Adipocyte (in vitro differentiated cells): ENCODE results near the gene HYI.
"Not testable (repeated sequence)": the region's sequence is repeated elsewhere in the genome, so short reads cannot be mapped to it uniquely, and the experiment has no call there.

ENCODE experiments used
- DNase-seq: peaks from one replicate; pipeline ENCODE4 v3.0.0-alpha.2; 2015; ENCODE audit warnings: low read depth
- H3K27me3 ChIP-seq: replicated peaks from 2 replicates; pipeline ENCODE4 v1.7.0; 2013; ENCODE audit warnings: mild to moderate bottlenecking, low read length, moderate library complexity; ENCODE audit not compliant: control insufficient read depth, insufficient read depth
- H3K36me3 ChIP-seq: 2 replicates; pipeline ENCODE4 v1.7.0; 2013; ENCODE audit warnings: low read length, mild to moderate bottlenecking, moderate library complexity; ENCODE audit not compliant: control insufficient read depth, insufficient read depth, severe bottlenecking
- H3K4me1 ChIP-seq: 2 replicates; pipeline ENCODE4 v1.7.0; 2013; ENCODE audit warnings: mild to moderate bottlenecking, low read length, moderate library complexity; ENCODE audit not compliant: control insufficient read depth, insufficient read depth
- H3K4me3 ChIP-seq: 2 replicates; pipeline ENCODE4 v1.7.0; 2013; ENCODE audit warnings: mild to moderate bottlenecking, low read length, moderate library complexity
- H3K9ac ChIP-seq: 2 replicates; pipeline ENCODE4 v1.7.0; 2013; ENCODE audit warnings: mild to moderate bottlenecking, low read length, moderate library complexity
- H3K9me3 ChIP-seq: 2 replicates; pipeline ENCODE4 v1.7.0; 2013; ENCODE audit warnings: mild to moderate bottlenecking, low read length, moderate library complexity; ENCODE audit not compliant: control insufficient read depth

Gene HYI

DNA sequence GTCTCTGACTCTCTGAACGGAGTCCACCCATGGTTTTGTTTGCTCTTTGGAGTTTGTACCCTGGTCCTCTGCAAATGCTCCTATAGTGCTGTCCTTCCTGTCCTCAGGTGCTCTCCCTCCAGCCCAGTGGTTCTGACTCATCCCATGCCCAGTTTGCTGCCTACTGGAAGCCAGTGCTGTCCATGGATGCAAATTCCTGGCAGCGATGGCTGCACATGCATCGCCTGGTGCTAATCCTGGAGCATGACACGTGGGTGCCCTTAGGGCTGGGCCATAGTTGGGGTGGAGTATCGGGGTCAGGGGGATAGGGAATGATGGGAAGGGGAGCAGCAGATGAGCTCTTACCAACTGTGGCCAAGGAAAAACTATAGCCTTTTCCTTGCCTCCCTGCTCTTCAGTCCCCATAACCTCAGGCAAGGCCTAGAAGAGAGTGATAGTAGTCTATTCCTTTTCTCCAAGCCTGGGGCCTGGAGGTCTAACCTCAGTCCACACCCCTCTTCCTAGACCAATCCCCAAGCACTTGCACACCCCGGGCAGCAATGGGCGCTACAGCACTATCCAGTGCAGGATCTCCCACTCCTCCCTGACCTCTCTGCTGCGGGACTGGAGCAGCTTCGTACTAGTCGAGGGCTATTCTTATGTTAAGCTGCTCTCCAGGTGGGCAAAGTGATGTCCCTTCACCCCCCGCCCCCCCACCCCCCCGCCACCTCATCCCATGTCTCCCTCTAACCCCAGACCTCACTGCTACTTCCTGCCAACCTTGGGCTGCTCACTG lies 31.6 kb downstream of the HYI start:
- H3K9me3 ChIP-seq: no peaks in the 10 kb centered on the region
- no peaks in the 10 kb centered on the region for H3K27me3 ChIP-seq
- H3K36me3 ChIP-seq: peaks cover 97% of the 10 kb centered on the region
- H3K4me3 ChIP-seq: no peak overlapping the region
- DNase-seq: no peak
- no peak overlapping the region for H3K9ac ChIP-seq
- H3K4me1 ChIP-seq: no peaks in the 10 kb centered on the region

DNA sequence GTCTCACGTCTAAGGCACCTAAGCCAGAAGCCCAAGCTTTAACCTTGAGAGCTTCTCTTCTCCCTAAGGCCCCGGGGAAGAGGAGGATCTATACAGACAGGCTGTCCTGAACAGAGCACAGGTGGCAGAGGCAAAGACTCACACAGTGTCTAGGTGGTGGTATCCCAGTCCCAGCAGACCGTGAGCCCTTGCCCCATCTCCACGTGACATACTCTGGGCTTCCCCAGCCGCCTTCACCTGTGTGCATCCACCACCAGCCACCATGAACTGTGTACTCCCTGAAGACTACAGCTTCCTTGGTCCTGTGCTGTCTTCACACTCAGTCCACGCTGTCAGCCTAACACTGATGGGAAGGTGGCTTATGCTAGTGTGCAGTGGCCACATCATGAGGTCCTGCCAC lies 32.3 kb downstream of the HYI start:
- DNase-seq: no peak
- Histone ChIP-seq H3K9me3 (no peaks in the 10 kb centered on the region), H3K27me3 (no peaks in the 10 kb centered on the region), H3K4me3 (no peak overlapping the region), H3K4me1 (no peaks in the 10 kb centered on the region), H3K9ac (no peak overlapping the region), H3K36me3 (peaks cover 97% of the 10 kb centered on the region)

DNA sequence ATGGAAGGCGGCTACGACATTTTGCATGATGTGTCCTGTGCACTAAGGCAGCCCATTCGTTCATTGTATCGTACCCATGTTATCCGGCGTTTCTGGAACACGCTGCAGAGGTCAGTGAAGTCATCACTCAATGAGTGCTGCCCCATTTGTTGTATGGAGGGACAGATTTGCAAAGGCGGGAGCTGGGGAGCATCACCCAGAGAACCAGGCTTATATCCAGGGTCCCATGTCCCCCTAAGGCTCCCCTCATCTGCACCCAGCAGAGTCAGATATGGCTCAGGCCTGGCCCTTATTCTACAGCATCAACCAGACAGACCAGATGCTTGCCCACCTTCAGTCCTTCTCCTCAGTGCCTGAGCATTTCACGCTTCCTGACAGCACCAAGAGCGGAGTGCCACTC lies 32.9 kb downstream of the HYI start:
- Histone ChIP-seq H3K4me3 (no peak overlapping the region), H3K9ac (no peak overlapping the region), H3K9me3 (no peaks in the 10 kb centered on the region), H3K27me3 (no peaks in the 10 kb centered on the region), H3K4me1 (no peaks in the 10 kb centered on the region), H3K36me3 (peaks cover 97% of the 10 kb centered on the region)
- DNase-seq: no peak

DNA sequence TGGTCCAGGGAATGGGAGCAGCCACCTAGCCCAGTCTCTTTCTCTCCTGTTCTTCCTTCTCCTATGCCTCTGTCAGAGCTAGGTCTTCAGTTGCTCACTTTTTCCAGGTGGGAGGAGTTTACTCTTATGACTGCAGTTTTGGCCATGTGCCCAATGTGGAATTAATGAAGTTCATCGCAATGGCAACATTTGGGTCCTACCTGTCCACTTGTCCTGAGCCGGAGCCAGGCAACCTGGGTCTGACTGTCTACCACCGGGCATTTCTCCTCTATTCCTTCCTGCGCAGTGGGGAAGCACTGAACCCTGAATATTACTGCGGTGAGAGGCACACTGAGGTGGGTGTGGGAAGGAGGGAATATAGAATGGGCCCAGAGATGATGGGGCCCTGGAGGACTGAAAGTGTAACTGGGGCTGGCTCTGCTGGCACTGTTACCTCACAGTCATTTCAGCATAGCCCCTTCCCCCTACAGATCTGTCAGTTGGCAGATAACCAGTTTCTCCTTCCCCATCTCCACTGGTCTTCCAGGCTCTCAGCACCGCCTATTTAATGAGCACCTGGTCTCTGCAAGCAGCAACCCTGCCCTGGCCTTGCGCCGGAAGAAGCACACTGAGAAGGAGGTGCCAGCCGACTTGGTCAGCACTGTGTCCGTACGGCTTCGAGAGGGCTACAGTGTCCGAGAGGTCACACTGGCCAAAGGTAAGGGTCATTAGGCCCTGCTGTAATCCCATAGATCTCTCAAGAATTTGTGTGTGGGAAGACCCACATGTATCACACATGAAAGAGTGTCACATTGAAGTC lies 33.9 kb downstream of the HYI start:
- Histone ChIP-seq H3K4me3 (no peak overlapping the region), H3K9me3 (no peaks in the 10 kb centered on the region), H3K27me3 (no peaks in the 10 kb centered on the region), H3K4me1 (no peaks in the 10 kb centered on the region), H3K9ac (no peak overlapping the region), H3K36me3 (peaks cover 96% of the 10 kb centered on the region)
- no peak for DNase-seq

DNA sequence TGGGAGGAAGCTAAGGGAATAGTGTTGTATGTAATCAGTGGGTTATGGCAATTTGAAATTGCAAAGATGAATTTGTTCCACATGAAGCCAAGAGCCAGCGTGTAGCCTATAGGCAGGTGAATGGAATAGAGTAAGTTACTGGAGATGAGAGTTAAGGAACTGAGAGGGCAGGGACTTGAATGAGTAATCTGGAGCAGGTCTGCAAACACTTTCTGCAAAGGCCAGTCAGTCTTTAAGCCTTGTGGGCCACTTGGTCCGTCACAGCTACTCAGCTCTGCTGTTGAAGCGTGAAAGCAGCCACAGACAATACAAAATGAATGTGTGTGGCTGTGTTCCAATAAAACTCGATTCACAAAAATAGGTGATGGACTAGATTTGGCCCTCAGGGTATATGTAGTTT lies 34.9 kb downstream of the HYI start:
- Histone ChIP-seq H3K36me3 (peaks cover 86% of the 10 kb centered on the region), H3K4me1 (no peaks in the 10 kb centered on the region), H3K4me3 (no peak overlapping the region), H3K27me3 (no peaks in the 10 kb centered on the region), H3K9ac (no peak overlapping the region), H3K9me3 (no peaks in the 10 kb centered on the region)
- DNase-seq: no peak

DNA sequence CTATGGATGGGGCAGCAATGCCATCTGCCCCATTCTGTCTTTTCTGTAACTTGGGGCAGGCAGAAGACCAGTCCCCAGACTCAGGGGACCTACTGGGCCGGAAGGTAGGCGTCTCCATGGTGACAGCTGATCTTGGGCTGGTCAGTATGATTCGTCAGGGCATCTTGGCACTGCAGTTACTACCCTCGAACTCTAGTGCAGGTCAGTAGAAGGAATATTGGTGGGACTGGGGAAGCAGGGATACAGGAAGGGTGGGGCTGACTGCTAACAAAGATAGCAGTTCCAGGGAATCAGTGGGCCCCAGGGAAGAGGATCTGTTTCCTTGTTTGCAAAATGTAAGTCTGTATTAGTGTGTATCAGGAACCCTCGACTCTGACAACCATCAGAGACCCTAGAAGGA lies 37.8 kb downstream of the HYI start:
- H3K36me3 ChIP-seq: peaks cover 70% of the 10 kb centered on the region
- no peak overlapping the region for H3K4me3 ChIP-seq
- no peaks in the 10 kb centered on the region for H3K4me1 ChIP-seq
- no peaks in the 10 kb centered on the region for H3K27me3 ChIP-seq
- no peaks in the 10 kb centered on the region for H3K9me3 ChIP-seq
- no peak for DNase-seq
- peak overlapping the region; percentile 7 for H3K9ac ChIP-seq

DNA sequence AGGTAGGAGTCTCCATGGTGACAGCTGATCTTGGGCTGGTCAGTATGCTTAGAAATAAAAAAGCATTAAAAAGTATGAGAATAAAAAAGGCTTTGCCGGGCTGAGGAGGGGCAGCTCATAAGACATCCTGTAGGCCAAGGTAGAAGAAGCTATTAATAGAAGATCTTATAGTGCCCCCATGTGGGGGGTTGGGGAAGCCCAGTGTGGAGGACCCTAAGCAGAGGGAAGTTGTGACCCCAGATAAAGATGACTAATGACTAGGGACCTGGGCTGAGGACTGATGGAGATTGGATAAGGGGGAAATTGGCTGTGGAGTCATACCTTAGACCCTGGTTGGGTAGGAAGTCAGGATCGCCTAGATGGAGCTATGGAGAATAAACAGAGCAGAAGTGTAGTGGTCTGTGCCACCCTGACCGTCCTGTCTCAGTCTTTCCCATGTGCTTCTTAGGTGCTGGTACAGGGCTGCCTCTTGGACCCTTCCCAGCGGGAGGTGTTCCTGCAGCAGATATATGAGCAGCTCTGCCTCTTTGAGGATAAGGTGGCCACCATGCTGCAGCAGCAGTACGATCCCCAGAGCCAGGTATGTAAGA lies 39.0 kb downstream of the HYI start:
- no peaks in the 10 kb centered on the region for H3K9me3 ChIP-seq
- H3K36me3 ChIP-seq: peaks cover 67% of the 10 kb centered on the region
- no peaks in the 10 kb centered on the region for H3K4me1 ChIP-seq
- no peaks in the 10 kb centered on the region for H3K27me3 ChIP-seq
- no peak overlapping the region for H3K4me3 ChIP-seq
- peak; percentile 74 for DNase-seq
- no peak overlapping the region for H3K9ac ChIP-seq

DNA sequence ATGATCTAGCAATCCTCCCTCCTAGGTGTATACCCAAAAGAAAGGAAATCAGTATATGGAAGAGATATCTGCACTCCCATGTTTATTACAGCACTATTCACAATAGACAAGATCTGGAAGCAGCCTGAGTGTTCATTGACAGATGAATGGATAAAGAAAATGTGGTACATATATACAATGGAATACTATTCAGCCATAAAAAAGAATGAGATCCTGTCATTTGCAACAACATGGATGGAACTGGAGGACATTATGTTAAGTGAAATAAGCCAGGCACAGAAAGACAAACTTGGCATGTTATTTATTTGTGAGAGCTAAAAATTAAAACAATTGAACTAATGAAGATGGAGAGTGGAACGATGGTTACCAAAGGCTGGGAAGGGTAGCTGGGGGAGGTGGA lies 40.3 kb downstream of the HYI start:
- H3K9ac ChIP-seq, H3K27me3 ChIP-seq, H3K9me3 ChIP-seq, DNase-seq, H3K4me1 ChIP-seq, H3K4me3 ChIP-seq: not testable (repeated sequence)
- H3K36me3 ChIP-seq: peaks cover 67% of the 10 kb centered on the region

DNA sequence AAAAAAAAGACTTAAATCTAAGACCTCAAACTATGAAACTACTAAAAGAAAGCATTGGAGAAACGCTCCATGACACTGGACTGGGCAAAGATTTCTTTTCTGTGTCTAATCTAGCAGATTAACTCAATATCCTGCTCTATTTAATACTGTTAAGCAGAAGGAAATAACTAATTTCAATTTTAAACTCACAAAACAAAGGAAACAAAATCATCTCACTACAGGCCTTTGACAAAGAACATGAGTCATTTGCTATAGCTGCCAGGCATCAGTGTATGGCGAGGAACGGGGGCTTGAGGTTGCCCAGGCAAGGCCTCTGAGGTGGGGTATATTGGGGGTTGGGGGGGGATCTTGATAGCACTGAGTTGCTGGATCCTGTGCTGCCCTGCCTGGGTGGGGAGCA lies 43.2 kb downstream of the HYI start:
- H3K4me3 ChIP-seq: no peak overlapping the region
- DNase-seq: no peak
- H3K9ac ChIP-seq: no peak overlapping the region
- H3K36me3 ChIP-seq: peaks cover 64% of the 10 kb centered on the region
- no peaks in the 10 kb centered on the region for H3K9me3 ChIP-seq
- peaks cover 1% of the 10 kb centered on the region for H3K4me1 ChIP-seq
- H3K27me3 ChIP-seq: no peaks in the 10 kb centered on the region

DNA sequence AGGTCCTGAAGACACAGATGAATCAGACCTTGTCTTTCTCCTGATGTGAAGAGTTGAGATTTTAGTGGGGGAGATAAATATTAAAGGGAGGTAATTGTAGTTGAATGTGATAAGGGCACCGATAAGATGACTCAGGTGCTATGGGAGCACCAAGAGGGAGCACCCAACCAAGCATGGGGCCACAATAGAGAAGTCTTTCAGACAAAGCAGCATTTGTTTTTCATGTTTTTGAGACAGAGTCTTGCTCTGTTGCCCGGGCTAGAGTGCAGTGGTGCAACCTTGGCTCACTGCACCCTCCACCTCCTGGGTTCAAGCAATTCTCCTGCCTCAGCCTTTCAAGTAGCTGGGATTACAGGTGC lies 47.9 kb downstream of the HYI start:
- Histone ChIP-seq H3K4me3 (no peak overlapping the region), H3K36me3 (peaks cover 76% of the 10 kb centered on the region), H3K4me1 (peaks cover 6% of the 10 kb centered on the region), H3K9me3 (no peaks in the 10 kb centered on the region), H3K9ac (no peak overlapping the region), H3K27me3 (no peaks in the 10 kb centered on the region)
- DNase-seq: no peak

DNA sequence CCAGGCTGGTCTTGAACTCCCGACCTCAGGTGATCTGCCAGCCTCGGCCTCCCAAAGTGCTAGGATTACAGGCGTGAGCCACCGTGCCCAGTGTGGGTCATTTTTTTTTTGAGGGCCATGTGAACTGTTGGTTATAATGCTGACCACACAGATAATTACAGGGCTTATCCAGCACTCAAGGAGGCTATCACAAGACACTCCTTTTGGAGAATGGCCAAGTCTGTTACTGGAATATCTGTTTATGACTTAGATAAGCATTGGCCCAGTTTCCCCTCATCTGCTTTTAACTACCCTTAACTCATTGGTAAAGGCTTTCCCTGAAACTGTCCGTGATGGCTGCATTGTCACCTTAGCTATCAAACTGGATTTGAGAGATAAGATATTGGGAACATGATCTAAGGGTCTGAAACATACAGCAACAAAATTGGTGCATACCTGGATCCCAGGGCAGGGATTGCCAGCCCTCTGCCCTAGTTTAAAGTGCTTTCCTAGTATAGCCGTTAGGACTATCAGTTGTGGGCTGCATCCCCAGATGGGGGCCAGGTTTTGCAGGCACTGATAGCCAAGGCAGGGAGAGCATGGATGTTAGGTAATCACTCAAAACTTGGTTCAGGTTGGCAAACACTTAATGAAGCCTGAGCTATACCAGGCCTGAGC lies 48.4 kb downstream of the HYI start:
- H3K9ac ChIP-seq: no peak overlapping the region
- no peaks in the 10 kb centered on the region for H3K9me3 ChIP-seq
- no peak overlapping the region for H3K4me3 ChIP-seq
- H3K27me3 ChIP-seq: no peaks in the 10 kb centered on the region
- H3K36me3 ChIP-seq: peaks cover 71% of the 10 kb centered on the region
- H3K4me1 ChIP-seq: peaks cover 6% of the 10 kb centered on the region
- no peak for DNase-seq
